Smooth muscle cell (in vitro differentiated cells): Measurements from ENCODE around the gene EHMT2. TPM values are rescaled to one million over a fixed set of nuclear protein-coding genes. Genes with fewer than 3 reads are reported as not detected.

ENCODE experiments used
- DNase-seq: peaks from one replicate; lab custom pipeline; 2025; ENCODE audit not compliant: unreplicated experiment; lab: John Stamatoyannopoulos, UW
- H2AFZ ChIP-seq: fragments of 200-600 bp; sonication (generic); 2 replicates; pipeline ENCODE4 v1.6.0; 2016; ENCODE audit warnings: antibody characterized with exemption, low read depth, mild to moderate bottlenecking
- H3F3A ChIP-seq: fragments of 200-600 bp; sonication (generic); 2 replicates; pipeline ENCODE4 v1.6.0; 2017; ENCODE audit warnings: antibody characterized with exemption, low read depth
- H3K27ac ChIP-seq: fragments of 200-600 bp; sonication (generic); 2 replicates; pipeline ENCODE4 v1.5.1; 2016; ENCODE audit warnings: low read depth, mild to moderate bottlenecking
- H3K27me3 ChIP-seq: fragments of 200-600 bp; sonication (generic); 2 replicates; pipeline ENCODE4 v1.6.1; 2016; ENCODE audit warnings: low read depth, mild to moderate bottlenecking
- H3K36me3 ChIP-seq: fragments of 200-600 bp; sonication (generic); 2 replicates; pipeline ENCODE4 v1.5.1; 2016; ENCODE audit warnings: low read depth
- H3K4me1 ChIP-seq: fragments of 200-600 bp; sonication (generic); 2 replicates; pipeline ENCODE4 v1.5.1; 2016; ENCODE audit warnings: low read depth
- H3K4me2 ChIP-seq: fragments of 200-600 bp; sonication (generic); 2 replicates; pipeline ENCODE4 v1.6.0; 2016; ENCODE audit warnings: mild to moderate bottlenecking
- H3K4me3 ChIP-seq: fragments of 200-600 bp; sonication (generic); 2 replicates; pipeline ENCODE4 v1.5.1; 2016; ENCODE audit warnings: mild to moderate bottlenecking
- H3K79me2 ChIP-seq: fragments of 200-600 bp; sonication (generic); 2 replicates; pipeline ENCODE4 v1.6.0; 2016; ENCODE audit warnings: low read depth, mild to moderate bottlenecking
- H3K9ac ChIP-seq: fragments of 200-600 bp; sonication (generic); 2 replicates; pipeline ENCODE4 v1.6.0; 2016; ENCODE audit warnings: low read depth
- H3K9me3 ChIP-seq: fragments of 200-600 bp; sonication (generic); replicated peaks from 2 replicates; pipeline ENCODE4 v1.5.1; 2016; ENCODE audit warnings: low read depth
- H4K20me1 ChIP-seq: fragments of 200-600 bp; sonication (generic); 2 replicates; pipeline ENCODE4 v1.6.0; 2016; ENCODE audit warnings: low read depth
- CTCF ChIP-seq: fragments of 200-600 bp; sonication (generic); IDR thresholded peaks from 2 replicates; pipeline ENCODE4 v1.5.1; 2017; ENCODE audit warnings: borderline replicate concordance, mild to moderate bottlenecking, antibody characterized with exemption; ENCODE audit not compliant: insufficient read depth, poor library complexity, severe bottlenecking
- WGBS: methylation state at CpG from one replicate; pipeline ENCODE4 v1.1.7; 2016; ENCODE audit warnings: low lambda C conversion rate; 5-methylcytosine and 5-hydroxymethylcytosine counted together
- polyA plus RNA-seq: library from polyadenylated mRNA; unstranded; fragments of >200 nt; fragmentation: Nextera tagmentation; extraction: Ambion mirVana; gene quantifications from 2 replicates; pipeline ENCODE4 v1.2.1, GENCODE V29; 2016
- total RNA-seq: library from RNA; depleted of rRNA; stranded (reverse); fragments of >200 nt; gene quantifications from 2 replicates; pipeline ENCODE4 v1.2.3, GENCODE V29; 2014

Gene EHMT2
- total and polyA plus RNA-seq, 2 experiments from 2014 or later: 17.6 to 33.9 TPM

- no peak for DNase-seq
- peaks cover 9% of the 10 kb centered on the region for H3F3A ChIP-seq
- no peaks in the 10 kb centered on the region for H3K36me3 ChIP-seq
- no peak for TF ChIP-seq CTCF
- H2AFZ ChIP-seq: peak overlapping the region; percentile 91
- 23% methylated on average over 8 of the region's 8 CpGs for WGBS
- H3K4me2 ChIP-seq: peak overlapping the region; percentile 98
- peaks cover 4% of the 10 kb centered on the region for H4K20me1 ChIP-seq
- peak overlapping the region; percentile 84 for H3K4me3 ChIP-seq
- H3K9me3 ChIP-seq: no peaks in the 10 kb centered on the region
- H3K79me2 ChIP-seq: no peaks in the 10 kb centered on the region
- H3K27ac ChIP-seq: peak overlapping the region; percentile 3
- H3K27me3 ChIP-seq: no peaks in the 10 kb centered on the region
- peak overlapping the region; percentile 61 for H3K9ac ChIP-seq
- H3K4me1 ChIP-seq: peaks cover 14% of the 10 kb centered on the region
These were observed 999 bp upstream of the EHMT2 start for GRCh38 chr6:31898383-31899011.

- H3K27ac ChIP-seq: no peak overlapping the region
- peak overlapping the region; percentile 48 for H3K9ac ChIP-seq
These were observed 464 bp downstream of the EHMT2 start for GRCh38 chr6:31896856-31897611.

GRCh38 chr6:31896493-31896855, 1.0 kb downstream of the EHMT2 start:
- Histone ChIP-seq H3F3A (no peaks in the 10 kb centered on the region), H3K79me2 (no peaks in the 10 kb centered on the region), H4K20me1 (peaks cover 4% of the 10 kb centered on the region), H3K9ac (peak overlapping the region; percentile 48), H3K36me3 (no peaks in the 10 kb centered on the region), H3K4me2 (peak overlapping the region; percentile 98), H3K27me3 (no peaks in the 10 kb centered on the region), H3K4me1 (peaks cover 7% of the 10 kb centered on the region), H3K9me3 (no peaks in the 10 kb centered on the region), H3K27ac (no peak overlapping the region), H2AFZ (peak overlapping the region; percentile 64), H3K4me3 (peak overlapping the region; percentile 84)
- 65% methylated on average over 4 of the region's 4 CpGs for WGBS
- DNase-seq: no peak
- no peak for TF ChIP-seq CTCF

More at GRCh38 chr6:31896856-31897611, 464 bp downstream of the EHMT2 start:
- Histone ChIP-seq H3K9me3 (no peaks in the 10 kb centered on the region), H3K4me1 (peaks cover 7% of the 10 kb centered on the region), H3K4me3 (peak overlapping the region; percentile 84), H3K36me3 (no peaks in the 10 kb centered on the region), H2AFZ (peak overlapping the region; percentile 64), H4K20me1 (peaks cover 4% of the 10 kb centered on the region), H3K79me2 (no peaks in the 10 kb centered on the region), H3F3A (no peaks in the 10 kb centered on the region), H3K27me3 (no peaks in the 10 kb centered on the region), H3K4me2 (peak overlapping the region; percentile 98)
- WGBS: 21% methylated on average over 4 of the region's 62 CpGs
- DNase-seq: no peak
- no peak for TF ChIP-seq CTCF
